Neural progenitor cell (in vitro differentiated cells): ENCODE measurements around the gene ITGB8.

Source experiments
- CTCF ChIP-seq: fragments of 200-600 bp; sonication (generic); IDR thresholded peaks from 2 replicates; pipeline ENCODE4 v1.5.1; 2017; ENCODE audit warnings: antibody characterized with exemption, mild to moderate bottlenecking
- EZH2 ChIP-seq: fragments of 200-600 bp; sonication (generic); IDR thresholded peaks from 2 replicates; pipeline ENCODE4 v1.6.1; 2017; ENCODE audit warnings: antibody characterized with exemption, mild to moderate bottlenecking, moderate library complexity
- EZH2phosphoT487 ChIP-seq: fragments of 200-600 bp; sonication (generic); IDR thresholded peaks from 2 replicates; pipeline ENCODE4 v1.6.1; 2017; ENCODE audit warnings: antibody characterized with exemption

DNA sequence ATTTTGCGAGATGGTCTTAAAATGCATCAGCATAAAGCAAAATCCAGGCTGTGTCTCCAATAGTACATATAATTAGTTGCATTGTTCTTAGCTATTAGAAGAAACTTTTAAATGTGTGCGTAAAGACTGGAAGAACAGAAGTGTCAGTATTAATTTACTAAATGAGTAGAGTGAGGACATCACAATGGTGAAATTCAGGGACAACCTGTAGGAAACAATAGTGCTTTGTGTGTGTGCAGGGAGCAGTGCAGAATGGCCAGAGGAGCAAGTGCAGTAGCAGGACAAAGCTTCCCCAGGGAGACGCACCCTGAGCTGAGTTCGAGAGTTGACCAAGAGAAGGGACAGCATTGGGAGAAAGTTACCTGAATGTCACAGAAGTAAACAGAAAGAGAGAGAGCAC is 13.7 kb downstream of the ITGB8 start:
- TF ChIP-seq CTCF (no peak), EZH2 (no peak), EZH2phosphoT487 (no peak)
